Memory B cell (primary cell): ENCODE results near the gene OASL.

Source experiments
- ATAC-seq: fragments of 150-1000 bp; cut with Tn5 transposase; 2 replicates; pipeline ENCODE4 v1.10.0; 2021; ENCODE audit warnings: low read depth, mild to moderate bottlenecking, moderate library complexity
- DNase-seq, 2 donors: peaks; one replicate each; pipeline ENCODE4 v3.0.0; 2022; ENCODE audit warnings: low spot score in 2 of 2
- H3K27ac Mint-ChIP-seq: one replicate; pipeline ENCODE4 v1.8.0; 2022; ENCODE audit warnings: mild to moderate bottlenecking, moderate library complexity, mixed read lengths
- H3K27me3 Mint-ChIP-seq: one replicate; pipeline ENCODE4 v1.8.0; 2022; ENCODE audit warnings: mixed read lengths
- H3K36me3 Mint-ChIP-seq: one replicate; pipeline ENCODE4 v1.8.0; 2022; ENCODE audit warnings: mild to moderate bottlenecking, mixed read lengths
- H3K4me1 Mint-ChIP-seq: one replicate; pipeline ENCODE4 v1.8.0; 2022; ENCODE audit warnings: mixed read lengths
- H3K4me3 Mint-ChIP-seq: one replicate; pipeline ENCODE4 v1.8.0; 2022; ENCODE audit warnings: mild to moderate bottlenecking, moderate library complexity, mixed read lengths
- H3K9me3 Mint-ChIP-seq: one replicate; pipeline ENCODE4 v1.8.0; 2022; ENCODE audit warnings: mixed read lengths

Gene OASL

DNA sequence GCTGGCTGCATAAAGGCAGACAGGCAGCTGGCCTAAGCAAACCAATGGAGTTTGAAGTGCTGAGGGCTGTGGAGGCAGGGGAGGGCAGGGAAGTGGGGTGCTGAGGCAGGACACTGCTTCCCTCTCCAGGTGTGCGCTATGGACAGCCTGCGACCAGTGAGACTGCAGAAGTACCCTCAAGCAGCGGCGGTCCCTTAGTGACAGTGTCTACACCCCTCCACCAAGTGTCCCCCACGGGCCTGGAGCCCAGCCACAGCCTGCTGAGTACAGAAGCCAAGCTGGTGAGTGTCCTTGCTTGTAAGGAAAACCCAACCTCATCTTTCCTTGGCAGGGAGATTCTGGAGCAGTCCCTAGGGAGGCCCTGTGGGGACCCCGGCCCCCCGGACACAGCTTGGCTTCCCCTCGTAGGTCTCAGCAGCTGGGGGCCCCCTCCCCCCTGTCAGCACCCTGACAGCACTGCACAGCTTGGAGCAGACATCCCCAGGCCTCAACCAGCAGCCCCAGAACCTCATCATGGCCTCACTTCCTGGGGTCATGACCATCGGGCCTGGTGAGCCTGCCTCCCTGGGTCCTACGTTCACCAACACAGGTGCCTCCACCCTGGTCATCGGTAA, 42.8 kb downstream of the OASL start:
- no peak for ATAC-seq
- Mint-ChIP-seq H3K4me3 (no peak overlapping the region), H3K9me3 (peaks cover 13% of the 10 kb centered on the region), H3K36me3 (peaks cover 6% of the 10 kb centered on the region), H3K27me3 (peaks cover 18% of the 10 kb centered on the region), H3K4me1 (no peaks in the 10 kb centered on the region), H3K27ac (no peak overlapping the region)
- DNase-seq, result no peak

DNA sequence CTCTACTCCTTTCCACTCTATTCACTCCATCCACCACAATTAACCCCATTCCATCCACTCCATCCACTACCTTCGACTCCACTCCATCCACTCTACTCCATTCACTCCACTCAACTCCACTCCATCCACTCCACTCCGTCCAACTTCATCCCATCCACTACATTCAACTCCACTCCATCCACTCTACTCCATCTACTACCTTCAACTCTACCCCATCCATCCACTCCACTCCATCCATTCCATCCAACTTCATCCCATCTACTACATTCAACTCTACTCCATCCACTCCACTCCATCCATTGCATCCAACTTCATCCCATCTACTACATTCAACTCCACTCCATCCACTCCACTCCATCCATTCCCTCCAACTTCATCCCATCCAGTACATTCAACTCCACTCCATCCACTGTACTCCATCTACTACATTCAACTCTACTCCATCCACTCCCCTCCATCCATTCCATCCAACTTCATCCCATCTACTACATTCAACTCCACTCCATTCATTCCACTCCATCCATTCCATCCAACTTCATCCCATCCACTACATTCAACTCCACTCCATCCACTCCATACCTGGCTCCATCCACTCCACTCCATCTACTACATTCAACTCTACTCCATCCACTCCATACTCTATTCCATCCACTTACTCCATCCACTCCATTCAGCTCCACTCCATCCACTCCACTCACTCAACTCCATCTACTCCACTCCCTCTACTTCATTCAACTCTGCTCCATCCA, 44.3 kb downstream of the OASL start:
- Mint-ChIP-seq H3K4me3 (no peak overlapping the region), H3K4me1 (no peaks in the 10 kb centered on the region)

DNA sequence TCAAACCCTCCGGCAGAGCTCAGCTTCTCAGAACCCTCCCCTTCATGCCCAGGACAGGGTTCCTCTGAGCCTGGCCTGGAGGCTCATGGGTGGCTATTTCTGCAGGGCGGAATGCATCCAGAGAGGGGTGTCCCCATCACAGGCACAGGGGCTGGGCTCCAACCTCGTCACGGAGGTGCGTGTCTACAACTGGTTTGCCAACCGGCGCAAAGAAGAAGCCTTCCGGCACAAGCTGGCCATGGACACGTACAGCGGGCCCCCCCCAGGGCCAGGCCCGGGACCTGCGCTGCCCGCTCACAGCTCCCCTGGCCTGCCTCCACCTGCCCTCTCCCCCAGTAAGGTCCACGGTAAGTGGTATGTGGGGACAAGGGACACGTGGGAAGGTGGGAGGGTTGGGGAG, 45.0 kb downstream of the OASL start:
- peaks cover 13% of the 10 kb centered on the region for H3K9me3 Mint-ChIP-seq
- no peaks in the 10 kb centered on the region for H3K4me1 Mint-ChIP-seq
- no peak for ATAC-seq
- no peak for DNase-seq
- H3K27ac Mint-ChIP-seq, result no peak overlapping the region
- H3K36me3 Mint-ChIP-seq, result peaks cover 6% of the 10 kb centered on the region
- peaks cover 18% of the 10 kb centered on the region for H3K27me3 Mint-ChIP-seq
- no peak overlapping the region for H3K4me3 Mint-ChIP-seq

More for the DNA sequence above, 44.3 kb downstream of the OASL start:
- H3K9me3 Mint-ChIP-seq, result peaks cover 13% of the 10 kb centered on the region
- ATAC-seq (no peak), DNase-seq (no peak)
- H3K27ac Mint-ChIP-seq, result no peak overlapping the region
- H3K27me3 Mint-ChIP-seq, result peaks cover 18% of the 10 kb centered on the region
- peaks cover 6% of the 10 kb centered on the region for H3K36me3 Mint-ChIP-seq

DNA sequence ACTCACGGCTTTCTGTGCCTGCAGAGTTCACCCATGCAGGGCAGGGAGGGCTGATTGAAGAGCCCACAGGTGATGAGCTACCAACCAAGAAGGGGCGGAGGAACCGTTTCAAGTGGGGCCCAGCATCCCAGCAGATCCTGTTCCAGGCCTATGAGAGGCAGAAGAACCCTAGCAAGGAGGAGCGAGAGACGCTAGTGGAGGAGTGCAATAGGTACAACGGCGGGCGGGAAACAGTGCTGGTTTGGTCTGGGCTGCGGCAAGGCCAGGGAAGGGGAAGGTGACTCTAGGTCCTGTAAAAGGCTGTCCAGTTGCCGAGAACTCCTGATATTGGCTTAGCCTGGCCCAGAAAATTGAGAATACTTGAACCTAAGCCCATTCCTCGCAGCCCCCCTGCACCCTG, 45.5 kb downstream of the OASL start:
- H3K4me1 Mint-ChIP-seq, result no peaks in the 10 kb centered on the region

DNA sequence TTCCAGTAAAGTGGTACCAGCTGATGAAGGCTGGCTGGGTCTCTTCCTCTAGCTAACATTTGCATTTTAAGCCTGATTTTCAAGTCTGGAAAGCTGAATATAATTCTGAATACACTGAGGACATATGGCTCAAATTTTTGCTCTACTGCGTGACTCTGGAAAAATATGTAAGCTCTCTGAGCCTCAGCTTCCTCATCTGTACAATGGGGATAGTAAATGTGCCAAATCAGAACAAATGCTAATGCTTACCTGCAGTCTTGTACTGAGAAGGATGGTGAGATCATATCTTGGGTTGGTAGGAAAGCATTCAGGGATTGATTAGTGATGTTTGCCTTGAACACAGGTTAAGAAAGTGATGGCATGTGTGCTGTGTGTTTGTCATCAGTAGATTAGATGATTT, 46.1 kb downstream of the OASL start:
- H3K27ac Mint-ChIP-seq, result no peak overlapping the region

More for the DNA sequence above, 45.5 kb downstream of the OASL start:
- Mint-ChIP-seq H3K4me3 (no peak overlapping the region), H3K9me3 (peaks cover 13% of the 10 kb centered on the region), H3K27ac (no peak overlapping the region), H3K27me3 (peaks cover 20% of the 10 kb centered on the region), H3K36me3 (peaks cover 6% of the 10 kb centered on the region)
- ATAC-seq (no peak), DNase-seq (no peak)

DNA sequence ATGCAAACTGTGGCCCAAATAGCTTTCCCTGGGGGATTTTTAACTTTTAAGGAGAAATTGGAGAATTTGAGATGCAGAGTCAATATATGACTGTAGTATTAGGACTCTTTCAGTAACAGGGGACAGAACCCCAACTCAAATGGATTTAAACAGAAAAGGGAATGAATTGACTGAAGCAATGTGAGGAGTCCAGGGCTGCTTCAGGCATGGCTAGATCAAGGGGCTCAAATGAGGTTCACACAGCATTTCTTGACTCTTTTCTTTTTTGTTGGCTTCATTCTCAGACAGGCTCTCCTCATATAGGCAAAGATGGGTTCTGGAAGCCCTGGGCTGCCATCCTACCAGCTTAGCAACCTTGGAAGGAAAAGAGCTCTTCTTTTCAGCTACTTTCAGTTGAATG, 47.1 kb downstream of the OASL start:
- ATAC-seq, result no peak
- peaks cover 8% of the 10 kb centered on the region for H3K36me3 Mint-ChIP-seq
- H3K4me3 Mint-ChIP-seq, result no peak overlapping the region
- no peak for DNase-seq
- peaks cover 25% of the 10 kb centered on the region for H3K27me3 Mint-ChIP-seq
- H3K27ac Mint-ChIP-seq, result no peak overlapping the region
- H3K9me3 Mint-ChIP-seq, result peaks cover 16% of the 10 kb centered on the region
- H3K4me1 Mint-ChIP-seq, result no peaks in the 10 kb centered on the region

More for the DNA sequence above, 46.1 kb downstream of the OASL start:
- Mint-ChIP-seq H3K36me3 (peaks cover 8% of the 10 kb centered on the region), H3K9me3 (peaks cover 16% of the 10 kb centered on the region), H3K4me3 (no peak overlapping the region), H3K4me1 (no peaks in the 10 kb centered on the region), H3K27me3 (peaks cover 24% of the 10 kb centered on the region)
- ATAC-seq (no peak), DNase-seq (no peak)

DNA sequence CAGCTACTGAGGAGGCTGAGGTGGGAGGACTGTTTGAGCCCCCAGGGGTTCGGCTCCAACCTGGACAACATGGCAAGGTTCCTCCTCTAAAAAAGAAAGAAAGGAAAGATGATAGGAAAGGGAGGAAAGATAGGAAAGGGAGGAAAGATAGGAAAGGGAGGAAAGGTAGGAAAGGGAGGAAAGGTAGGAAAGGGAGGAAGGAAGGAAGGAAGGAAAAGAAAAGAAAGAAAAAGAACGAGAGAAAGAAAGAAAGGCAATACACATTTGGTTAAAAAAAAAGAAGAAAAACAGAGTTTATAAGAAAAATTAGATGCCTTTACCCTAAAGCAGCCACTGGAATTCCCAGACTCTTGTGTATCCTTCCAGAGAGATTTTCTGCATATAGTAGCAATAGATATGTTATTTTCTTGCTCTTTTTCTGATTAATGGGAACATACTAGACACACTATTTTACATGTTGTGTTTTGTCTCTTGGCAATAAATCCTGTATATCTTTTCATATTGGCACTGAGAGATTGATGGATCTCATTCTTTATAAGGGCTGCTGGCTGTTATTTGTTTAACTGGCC, 48.5 kb downstream of the OASL start:
- peaks cover 14% of the 10 kb centered on the region for H3K9me3 Mint-ChIP-seq
- no peak for ATAC-seq

DNA sequence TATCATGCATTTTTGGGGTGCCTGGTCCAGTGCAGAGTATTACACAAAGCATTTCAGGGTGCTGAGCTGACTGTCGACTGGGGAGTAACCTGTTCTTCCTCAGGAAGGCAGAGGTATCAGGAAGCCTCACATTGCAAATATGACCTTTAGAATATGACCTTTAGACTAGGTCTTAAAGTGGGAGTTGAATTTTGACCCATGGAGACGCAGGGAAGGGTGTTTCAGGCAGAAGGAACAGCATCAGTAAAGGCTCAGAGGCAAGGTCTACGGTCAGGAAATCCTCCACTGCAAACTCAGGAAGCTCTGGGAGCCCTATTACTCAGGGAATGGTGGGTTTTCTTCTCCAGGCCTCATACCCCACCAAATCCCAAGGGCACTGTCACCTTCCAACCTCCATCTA, 49.4 kb downstream of the OASL start:
- Mint-ChIP-seq H3K4me1 (no peaks in the 10 kb centered on the region), H3K27ac (no peak overlapping the region), H3K9me3 (peaks cover 5% of the 10 kb centered on the region), H3K4me3 (no peak overlapping the region), H3K27me3 (peaks cover 14% of the 10 kb centered on the region), H3K36me3 (peaks cover 2% of the 10 kb centered on the region)
- ATAC-seq (no peak), DNase-seq (no peak)

More for the DNA sequence above, 48.5 kb downstream of the OASL start:
- Mint-ChIP-seq H3K27me3 (peaks cover 23% of the 10 kb centered on the region), H3K27ac (no peak overlapping the region), H3K4me1 (no peaks in the 10 kb centered on the region), H3K36me3 (peaks cover 6% of the 10 kb centered on the region), H3K4me3 (no peak overlapping the region)
- DNase-seq, result no peak

DNA sequence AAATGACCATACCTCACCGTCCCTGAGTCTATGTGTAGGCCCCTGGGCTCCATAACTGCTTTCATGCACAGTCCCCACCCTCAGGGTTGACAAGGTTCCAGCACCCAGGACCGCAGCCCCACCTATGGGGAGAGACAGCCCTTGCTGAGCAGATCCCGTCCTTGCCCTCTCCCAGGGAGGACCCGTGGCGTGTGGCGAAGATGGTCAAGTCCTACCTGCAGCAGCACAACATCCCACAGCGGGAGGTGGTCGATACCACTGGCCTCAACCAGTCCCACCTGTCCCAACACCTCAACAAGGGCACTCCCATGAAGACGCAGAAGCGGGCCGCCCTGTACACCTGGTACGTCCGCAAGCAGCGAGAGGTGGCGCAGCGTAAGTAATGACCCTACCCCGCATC, 50.4 kb downstream of the OASL start:
- peaks cover 3% of the 10 kb centered on the region for H3K9me3 Mint-ChIP-seq
- H3K27me3 Mint-ChIP-seq, result peaks cover 15% of the 10 kb centered on the region
- peaks cover 3% of the 10 kb centered on the region for H3K4me1 Mint-ChIP-seq
- DNase-seq (no peak), ATAC-seq (no peak)
- H3K36me3 Mint-ChIP-seq, result peaks cover 2% of the 10 kb centered on the region
- no peak overlapping the region for H3K27ac Mint-ChIP-seq
- no peak overlapping the region for H3K4me3 Mint-ChIP-seq

DNA sequence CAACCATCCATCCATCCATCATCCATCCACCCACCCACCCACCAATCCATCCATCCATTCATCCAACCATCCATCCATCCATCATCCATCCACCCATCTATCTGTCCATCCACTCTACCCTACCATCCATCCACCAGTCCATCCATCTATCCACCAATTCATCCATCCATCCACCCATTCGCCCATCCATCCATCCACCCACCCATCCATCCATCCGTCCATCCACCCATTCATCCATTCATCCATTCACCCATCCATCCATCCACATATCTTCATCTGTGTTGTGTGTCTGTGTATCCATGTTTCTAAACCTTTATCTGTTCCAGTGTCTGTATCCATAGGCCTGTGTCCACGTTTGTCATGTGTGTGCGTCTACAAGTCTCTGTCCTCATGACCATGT, 50.8 kb downstream of the OASL start:
- no peak overlapping the region for H3K27ac Mint-ChIP-seq
- no peak for DNase-seq
- H3K9me3 Mint-ChIP-seq, result peaks cover 3% of the 10 kb centered on the region
- no peak for ATAC-seq
- peaks cover 15% of the 10 kb centered on the region for H3K27me3 Mint-ChIP-seq
- H3K36me3 Mint-ChIP-seq, result peaks cover 2% of the 10 kb centered on the region
- H3K4me3 Mint-ChIP-seq, result no peak overlapping the region
- peaks cover 3% of the 10 kb centered on the region for H3K4me1 Mint-ChIP-seq

DNA sequence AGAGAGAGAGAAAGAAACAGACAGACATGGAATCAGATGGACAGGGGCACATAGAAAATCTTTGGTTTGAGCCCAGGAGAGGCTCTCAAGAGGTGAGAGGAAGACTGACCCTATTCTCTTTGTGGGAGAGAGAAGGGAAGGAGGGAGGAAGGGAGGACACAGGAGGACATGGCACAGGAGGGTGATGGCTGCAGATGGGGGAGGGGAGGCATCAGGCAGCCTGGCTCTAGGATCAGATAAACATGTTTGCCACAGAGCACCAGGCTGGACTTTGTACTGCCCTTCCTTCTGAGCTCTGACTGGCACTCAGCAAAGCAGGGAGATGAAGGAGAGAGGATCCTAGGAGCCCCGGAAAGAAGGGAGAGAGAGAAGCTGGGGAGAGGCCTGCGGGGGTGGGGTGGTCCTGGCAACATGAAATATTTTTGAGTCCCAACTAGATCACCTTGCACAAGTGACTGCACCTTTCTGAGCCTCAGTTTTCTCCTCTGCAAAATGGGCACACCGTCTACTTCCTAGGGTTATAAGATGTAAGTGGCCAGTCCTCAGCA, 54.6 kb downstream of the OASL start:
- H3K9me3 Mint-ChIP-seq, result peaks cover 3% of the 10 kb centered on the region
- H3K4me3 Mint-ChIP-seq, result no peak overlapping the region
- peaks cover 2% of the 10 kb centered on the region for H3K36me3 Mint-ChIP-seq
- peaks cover 20% of the 10 kb centered on the region for H3K27me3 Mint-ChIP-seq
- peaks cover 3% of the 10 kb centered on the region for H3K4me1 Mint-ChIP-seq
- H3K27ac Mint-ChIP-seq, result no peak overlapping the region
- no peak for DNase-seq
- ATAC-seq, result no peak

DNA sequence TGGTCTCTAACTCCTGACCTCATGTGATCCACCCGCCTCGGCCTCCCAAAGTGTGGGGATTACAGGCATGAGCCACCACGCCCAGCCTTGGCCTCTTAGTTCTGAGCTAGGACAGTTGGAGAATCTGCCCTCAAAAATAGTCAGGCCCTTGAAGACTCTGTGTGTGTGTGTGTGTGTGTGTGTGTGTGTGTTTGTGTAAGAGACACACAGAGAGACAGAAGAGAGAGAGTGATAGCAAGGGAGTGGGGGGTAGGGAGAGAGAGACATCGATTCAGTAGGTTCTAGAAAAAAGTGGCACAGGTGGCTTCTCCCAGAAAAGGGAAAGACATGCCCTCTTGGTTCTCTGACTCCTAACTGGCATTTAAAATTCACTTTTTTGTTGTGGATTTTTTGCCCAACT, 55.3 kb downstream of the OASL start:
- H3K4me3 Mint-ChIP-seq, result no peak overlapping the region
- no peak overlapping the region for H3K27ac Mint-ChIP-seq
- no peak for ATAC-seq
- H3K27me3 Mint-ChIP-seq, result peaks cover 17% of the 10 kb centered on the region
- peaks cover 3% of the 10 kb centered on the region for H3K4me1 Mint-ChIP-seq
- H3K9me3 Mint-ChIP-seq, result peaks cover 3% of the 10 kb centered on the region
- no peak for DNase-seq
- peaks cover 2% of the 10 kb centered on the region for H3K36me3 Mint-ChIP-seq

DNA sequence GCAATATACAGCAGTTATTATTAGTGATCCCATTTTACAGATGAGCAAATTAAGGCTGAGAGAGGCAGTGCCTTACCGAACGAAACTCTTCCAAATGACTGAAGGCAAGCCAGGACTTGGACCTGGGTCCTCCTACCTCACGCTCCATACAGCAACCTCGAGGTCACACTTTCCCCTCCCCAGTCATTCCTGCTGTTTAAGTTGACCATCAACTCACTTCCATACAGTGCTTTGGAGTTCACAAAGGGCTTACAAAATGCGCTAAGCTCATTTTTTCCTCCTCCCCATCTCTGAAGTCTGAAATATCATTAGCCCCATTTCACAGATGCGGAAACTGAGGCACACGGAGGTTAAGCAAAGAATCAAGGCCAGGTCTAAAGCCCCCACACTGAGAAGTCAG, 56.4 kb downstream of the OASL start:
- H3K27me3 Mint-ChIP-seq, result peaks cover 11% of the 10 kb centered on the region
- ATAC-seq (no peak), DNase-seq (no peak)
- H3K4me3 Mint-ChIP-seq, result no peak overlapping the region
- no peak overlapping the region for H3K27ac Mint-ChIP-seq
- no peaks in the 10 kb centered on the region for H3K9me3 Mint-ChIP-seq
- peaks cover 3% of the 10 kb centered on the region for H3K4me1 Mint-ChIP-seq
- no peaks in the 10 kb centered on the region for H3K36me3 Mint-ChIP-seq

DNA sequence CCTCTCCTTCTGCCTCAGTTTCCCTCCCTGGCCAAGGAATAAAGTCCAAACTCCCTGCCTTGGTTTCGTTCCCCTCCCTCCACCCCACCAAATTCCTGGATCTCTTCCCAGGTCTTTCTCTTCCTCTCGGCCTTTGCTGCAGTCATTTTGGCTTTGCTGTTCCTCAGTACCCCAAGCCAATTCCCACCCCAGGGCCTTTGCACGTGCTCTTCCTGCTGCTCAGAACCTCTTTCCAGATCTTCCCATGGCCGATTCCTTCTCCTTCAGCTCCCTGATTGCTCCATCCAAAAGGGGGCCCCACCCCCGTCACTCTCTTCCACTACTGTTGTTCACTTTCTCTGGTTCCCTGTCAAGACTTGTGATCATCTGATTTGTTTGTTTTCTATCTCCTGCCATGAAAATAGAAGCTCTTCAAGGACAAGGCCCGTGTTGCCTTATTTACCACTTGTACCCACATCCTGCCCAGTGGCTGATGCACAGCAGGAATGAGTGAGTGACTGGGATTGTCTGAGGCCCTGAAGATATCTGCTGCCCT, 57.6 kb downstream of the OASL start:
- peaks cover 11% of the 10 kb centered on the region for H3K27me3 Mint-ChIP-seq
- no peaks in the 10 kb centered on the region for H3K9me3 Mint-ChIP-seq
- H3K4me1 Mint-ChIP-seq, result peaks cover 3% of the 10 kb centered on the region
- no peaks in the 10 kb centered on the region for H3K36me3 Mint-ChIP-seq
- no peak for ATAC-seq
- H3K27ac Mint-ChIP-seq, result no peak overlapping the region
- H3K4me3 Mint-ChIP-seq, result no peak overlapping the region
- DNase-seq, result no peak
